HUES48 (cell line): ENCODE results near the gene RPS14.
"Not testable (repeated sequence)": the region's sequence is repeated elsewhere in the genome, so short reads cannot be mapped to it uniquely, and the experiment has no call there.

Source experiments
- H3K27ac ChIP-seq: one replicate; pipeline ENCODE4 v1.7.0; 2013; ENCODE audit warnings: low read depth, low read length, inconsistent platforms
- H3K27me3 ChIP-seq: 2 replicates; pipeline ENCODE4 v1.6.1; 2013; ENCODE audit warnings: mild to moderate bottlenecking, low read length; ENCODE audit not compliant: control insufficient read depth, insufficient read depth
- H3K36me3 ChIP-seq: 2 replicates; pipeline ENCODE4 v1.6.1; 2013; ENCODE audit warnings: low read length; ENCODE audit not compliant: control insufficient read depth, insufficient read depth
- H3K4me1 ChIP-seq: 2 replicates; pipeline ENCODE4 v1.6.1; 2013; ENCODE audit warnings: mild to moderate bottlenecking, low read length; ENCODE audit not compliant: control insufficient read depth, insufficient read depth
- H3K4me3 ChIP-seq: 2 replicates; pipeline ENCODE4 v1.5.1; 2013; ENCODE audit warnings: mild to moderate bottlenecking, low read depth, low read length
- H3K9ac ChIP-seq: 2 replicates; pipeline ENCODE4 v1.6.1; 2013; ENCODE audit warnings: mild to moderate bottlenecking, low read depth, low read length, moderate library complexity
- H3K9me3 ChIP-seq: 2 replicates; pipeline ENCODE4 v1.6.1; 2013; ENCODE audit warnings: low read length; ENCODE audit not compliant: control insufficient read depth, insufficient read depth

RPS14 gene

DNA sequence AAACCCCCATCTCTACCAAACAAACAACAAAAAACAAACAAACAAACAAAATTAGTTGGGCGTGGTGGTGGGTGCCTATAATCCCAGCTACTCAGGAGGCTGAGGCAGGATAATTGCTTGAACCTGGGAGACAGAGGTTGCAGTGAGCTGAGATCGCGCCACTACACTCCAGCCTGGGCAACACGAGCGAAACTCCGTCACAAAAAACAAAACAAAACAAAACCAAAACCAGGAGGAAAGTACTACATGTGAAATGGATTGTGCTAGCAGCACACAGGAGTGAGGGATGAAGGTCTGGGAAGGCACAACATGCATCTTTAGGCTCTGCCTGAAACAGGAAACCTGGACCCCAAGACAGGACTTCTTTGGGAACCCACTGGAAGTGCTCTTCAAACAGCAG lies 27.0 kb upstream of the RPS14 start:
- not testable (repeated sequence) for H3K27me3 ChIP-seq, H3K9me3 ChIP-seq, H3K9ac ChIP-seq, H3K4me3 ChIP-seq, H3K36me3 ChIP-seq, H3K27ac ChIP-seq
- H3K4me1 ChIP-seq = peaks cover 18% of the 10 kb centered on the region

DNA sequence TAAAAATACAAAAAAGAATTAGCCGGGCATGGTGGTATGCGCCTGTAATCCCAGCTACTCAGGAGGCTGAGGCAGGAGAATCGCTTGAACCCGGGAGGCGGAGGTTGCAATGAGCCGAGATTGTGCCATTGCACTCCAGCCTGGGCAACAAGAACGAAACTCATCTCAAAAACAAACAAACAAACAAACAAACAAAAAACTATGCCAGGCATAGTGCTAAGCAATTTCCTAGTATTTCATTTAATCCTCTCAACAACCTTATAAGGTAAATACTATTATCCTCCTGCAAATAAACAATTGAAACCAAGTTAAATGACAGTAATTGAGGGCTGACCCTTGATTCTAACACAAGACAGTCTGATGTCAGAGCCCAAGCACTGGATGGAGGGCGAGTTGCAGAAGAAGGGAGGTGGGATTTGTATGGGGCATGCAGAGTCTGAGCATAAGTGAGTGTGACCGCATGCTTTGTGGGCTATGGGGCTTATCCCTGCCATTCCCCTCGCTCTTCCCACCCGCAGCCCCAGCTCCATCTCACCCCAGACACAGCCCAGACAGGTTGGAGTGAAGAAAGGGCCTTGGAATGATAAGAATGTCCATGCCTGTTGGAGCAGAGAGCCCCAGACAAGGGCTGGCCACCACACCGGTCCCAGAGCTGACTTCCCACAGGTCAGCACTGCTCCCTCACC lies 24.3 kb upstream of the RPS14 start:
- H3K36me3 ChIP-seq = no peaks in the 10 kb centered on the region
- H3K4me3 ChIP-seq = no peak overlapping the region
- peak overlapping the region; percentile 84 for H3K27ac ChIP-seq
- no peaks in the 10 kb centered on the region for H3K27me3 ChIP-seq
- H3K9ac ChIP-seq = no peak overlapping the region
- peaks cover 18% of the 10 kb centered on the region for H3K4me1 ChIP-seq
- H3K9me3 ChIP-seq = no peaks in the 10 kb centered on the region

DNA sequence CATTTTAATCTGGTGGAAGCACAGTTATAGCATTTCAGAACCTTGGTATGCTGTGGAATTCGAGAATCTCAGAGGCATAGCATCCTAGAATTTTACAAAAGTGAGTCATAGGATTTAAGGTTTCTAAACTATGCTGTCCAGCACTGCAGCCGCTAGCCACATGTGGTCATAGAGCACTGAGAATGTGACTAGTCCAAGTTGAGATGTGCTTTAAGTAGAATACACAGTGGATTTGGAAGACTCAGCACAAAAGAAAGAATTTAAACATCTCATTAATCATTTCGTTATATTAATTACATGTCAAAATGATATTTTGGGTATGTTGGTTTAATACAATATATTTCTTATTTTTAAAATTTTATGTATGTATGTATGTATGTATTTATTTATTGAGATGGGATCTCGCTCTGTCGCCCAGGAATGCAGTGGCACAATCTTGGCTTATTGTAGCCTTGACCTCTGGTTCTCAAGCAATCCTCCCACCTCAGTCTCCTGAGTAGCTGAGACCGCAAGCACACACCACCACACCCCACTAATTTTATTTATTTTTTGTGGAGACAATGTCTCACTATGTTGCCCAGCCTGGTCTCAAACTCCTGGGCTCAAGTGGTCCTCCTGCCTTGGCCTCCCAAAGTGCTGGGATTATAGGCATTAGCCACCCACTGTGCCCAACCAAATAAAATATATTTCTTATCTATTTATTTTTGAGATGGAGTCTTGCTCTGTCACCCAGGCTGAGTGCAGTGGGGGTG lies 20.4 kb upstream of the RPS14 start:
- Histone ChIP-seq H3K4me1 (peaks cover 19% of the 10 kb centered on the region), H3K9me3 (no peaks in the 10 kb centered on the region), H3K27me3 (no peaks in the 10 kb centered on the region), H3K9ac (no peak overlapping the region), H3K27ac (no peak overlapping the region), H3K4me3 (no peak overlapping the region), H3K36me3 (no peaks in the 10 kb centered on the region)

DNA sequence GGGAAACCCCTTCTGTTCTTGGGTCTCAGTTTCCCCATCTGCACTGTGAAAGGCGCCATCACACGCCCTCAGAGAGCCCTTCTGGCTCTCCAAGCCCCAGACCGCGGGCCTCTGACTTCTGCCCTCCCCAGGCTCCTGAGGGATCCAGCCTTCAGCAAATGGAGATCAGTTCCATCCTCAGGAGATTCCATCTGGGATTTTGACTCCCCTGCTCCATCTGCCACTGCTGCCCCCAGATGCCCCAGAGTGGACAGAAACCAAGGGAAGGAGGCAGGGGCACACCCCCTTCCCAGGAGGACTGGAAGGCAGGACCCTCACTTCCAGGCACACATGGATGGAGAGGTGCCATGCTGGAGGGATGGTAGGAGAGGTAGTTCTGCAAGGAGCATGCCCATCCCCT lies 18.7 kb upstream of the RPS14 start:
- Histone ChIP-seq H3K9ac (no peak overlapping the region), H3K27ac (no peak overlapping the region), H3K4me3 (no peak overlapping the region), H3K27me3 (no peaks in the 10 kb centered on the region), H3K9me3 (no peaks in the 10 kb centered on the region), H3K4me1 (peaks cover 23% of the 10 kb centered on the region), H3K36me3 (no peaks in the 10 kb centered on the region)

DNA sequence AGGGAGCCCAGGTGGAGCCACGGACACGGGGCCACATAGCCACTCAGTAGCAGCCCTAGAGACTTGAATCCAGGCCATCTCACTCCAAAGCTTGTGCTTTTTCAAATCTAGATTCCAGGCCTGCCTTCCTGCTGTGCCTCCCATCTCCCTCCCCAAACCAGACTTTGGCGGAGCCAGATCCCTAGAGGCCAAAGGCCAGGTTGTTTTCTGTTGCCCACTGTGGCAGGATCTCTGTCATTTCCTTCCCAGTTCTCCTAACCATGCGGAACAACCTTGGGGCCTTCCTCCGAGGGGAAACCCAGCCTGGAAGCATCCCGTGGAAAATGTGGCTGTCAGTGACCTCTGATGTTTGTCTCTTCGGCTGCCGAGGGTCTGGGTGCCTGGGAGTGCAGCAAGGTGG lies 16.4 kb upstream of the RPS14 start:
- no peaks in the 10 kb centered on the region for H3K9me3 ChIP-seq
- H3K27ac ChIP-seq = no peak overlapping the region
- no peak overlapping the region for H3K9ac ChIP-seq
- H3K4me3 ChIP-seq = no peak overlapping the region
- no peaks in the 10 kb centered on the region for H3K36me3 ChIP-seq
- H3K4me1 ChIP-seq = peaks cover 22% of the 10 kb centered on the region
- H3K27me3 ChIP-seq = no peaks in the 10 kb centered on the region

DNA sequence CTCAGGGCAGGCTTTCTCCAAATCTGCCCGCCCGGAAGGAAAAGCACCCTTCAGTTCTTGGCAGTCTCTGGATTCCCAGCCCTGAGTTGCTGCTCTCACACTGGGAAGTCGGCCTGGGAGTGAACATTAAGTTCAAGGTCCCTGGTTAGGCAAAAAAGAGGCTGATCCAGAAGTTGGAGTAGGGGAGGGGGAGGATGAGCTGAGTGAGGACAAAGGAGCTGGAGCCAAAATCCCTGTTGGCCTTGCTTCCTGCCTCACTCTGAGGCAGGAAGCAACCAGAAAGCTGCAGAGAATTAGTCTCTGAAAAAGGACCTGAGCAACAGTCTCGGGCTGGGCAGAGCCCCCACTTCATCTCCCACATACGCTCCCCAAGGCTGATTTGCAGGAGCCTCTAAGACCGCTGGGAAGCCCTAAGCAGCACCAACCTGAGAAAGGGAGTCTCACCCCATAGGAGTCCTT lies 15.0 kb upstream of the RPS14 start:
- H3K9ac ChIP-seq = no peak overlapping the region
- H3K27me3 ChIP-seq = no peaks in the 10 kb centered on the region
- peaks cover 28% of the 10 kb centered on the region for H3K4me1 ChIP-seq
- H3K4me3 ChIP-seq = no peak overlapping the region
- no peaks in the 10 kb centered on the region for H3K36me3 ChIP-seq
- peak overlapping the region; percentile 78 for H3K27ac ChIP-seq
- no peaks in the 10 kb centered on the region for H3K9me3 ChIP-seq

DNA sequence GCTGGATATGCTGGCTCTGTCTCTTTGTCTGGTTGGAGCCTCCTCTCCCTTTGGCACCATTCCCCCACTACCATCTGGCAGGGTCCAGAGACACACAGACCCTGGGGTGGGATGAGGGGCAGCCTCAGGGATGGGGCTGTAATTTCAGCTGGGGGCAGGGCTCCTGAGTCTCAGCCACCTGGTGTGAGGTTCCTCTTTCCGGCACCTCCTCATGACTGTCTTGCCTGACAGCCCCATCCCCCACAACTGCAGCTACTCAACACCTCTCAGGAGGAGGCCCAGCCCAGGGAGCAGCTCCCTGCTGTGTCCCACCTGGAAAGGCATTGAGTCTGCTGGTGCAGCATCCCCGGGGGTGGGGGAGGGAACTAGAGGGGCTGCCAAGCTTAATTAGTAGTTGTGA lies 11.7 kb upstream of the RPS14 start:
- Histone ChIP-seq H3K27me3 (no peaks in the 10 kb centered on the region), H3K9me3 (no peaks in the 10 kb centered on the region), H3K36me3 (no peaks in the 10 kb centered on the region), H3K9ac (no peak overlapping the region), H3K4me3 (no peak overlapping the region), H3K4me1 (peaks cover 41% of the 10 kb centered on the region), H3K27ac (peak overlapping the region; percentile 70)

DNA sequence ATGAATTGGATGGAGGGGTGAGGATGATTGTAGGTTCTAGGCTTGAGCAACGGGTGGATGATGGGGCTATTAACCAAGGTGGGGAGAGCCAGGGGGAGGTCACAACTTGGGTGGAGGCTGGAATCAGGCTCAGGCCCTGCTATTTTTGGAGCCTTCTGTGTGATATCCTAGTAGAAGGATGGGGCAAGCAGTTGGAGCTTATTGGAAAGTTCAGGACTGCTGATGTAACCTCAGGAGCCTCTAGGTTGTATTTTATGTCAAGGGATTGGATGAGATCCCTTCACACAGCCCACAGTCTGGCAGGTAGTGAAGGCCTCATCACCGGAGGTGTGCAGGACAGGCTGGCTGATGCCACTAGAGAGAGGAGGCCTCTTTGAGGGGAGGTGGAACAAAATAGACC lies 11.2 kb upstream of the RPS14 start:
- Histone ChIP-seq H3K4me1 (peaks cover 41% of the 10 kb centered on the region), H3K4me3 (no peak overlapping the region), H3K9ac (no peak overlapping the region), H3K27me3 (no peaks in the 10 kb centered on the region), H3K27ac (peak overlapping the region; percentile 70), H3K36me3 (no peaks in the 10 kb centered on the region), H3K9me3 (no peaks in the 10 kb centered on the region)

DNA sequence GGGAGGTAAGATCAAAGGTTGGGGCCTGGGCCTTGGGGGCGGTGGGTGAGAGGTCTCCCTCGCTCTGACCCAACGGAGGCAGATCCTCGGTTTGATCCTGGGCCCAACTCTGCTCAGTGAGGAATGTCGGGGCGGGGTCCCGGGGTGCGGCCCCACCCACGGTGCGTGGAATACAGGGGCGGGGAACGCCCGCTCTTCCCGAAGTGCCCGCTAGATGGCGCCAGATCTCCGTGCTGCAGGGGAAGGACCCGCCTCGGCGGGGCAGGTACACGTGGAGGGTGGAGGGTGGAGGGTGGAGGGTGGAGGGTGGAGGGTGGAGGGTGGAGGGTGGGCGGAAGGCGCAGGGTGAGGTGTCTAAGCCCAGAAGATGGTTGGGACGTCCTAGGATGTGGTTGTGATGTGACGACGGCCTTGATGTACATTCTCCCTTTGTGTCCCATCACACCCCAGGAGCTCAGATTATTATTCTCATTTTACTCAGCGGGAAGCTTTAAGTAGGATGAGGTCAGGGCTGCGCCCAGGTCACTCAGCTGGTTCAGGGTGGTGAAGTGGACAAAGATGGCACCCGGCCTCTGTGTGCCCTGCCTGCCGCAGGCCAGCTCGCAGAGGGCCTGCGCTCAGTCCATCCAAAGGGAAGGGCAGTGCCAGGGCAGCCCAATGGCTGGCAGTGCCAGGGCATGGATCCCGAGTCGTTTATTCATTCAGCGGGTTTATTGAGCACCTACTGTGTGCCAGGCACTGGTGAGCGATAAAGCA lies 9.4 kb upstream of the RPS14 start:
- Histone ChIP-seq H3K9me3 (no peaks in the 10 kb centered on the region), H3K9ac (no peak overlapping the region), H3K27me3 (no peaks in the 10 kb centered on the region), H3K4me1 (peaks cover 37% of the 10 kb centered on the region), H3K27ac (no peak overlapping the region), H3K4me3 (no peak overlapping the region), H3K36me3 (no peaks in the 10 kb centered on the region)

DNA sequence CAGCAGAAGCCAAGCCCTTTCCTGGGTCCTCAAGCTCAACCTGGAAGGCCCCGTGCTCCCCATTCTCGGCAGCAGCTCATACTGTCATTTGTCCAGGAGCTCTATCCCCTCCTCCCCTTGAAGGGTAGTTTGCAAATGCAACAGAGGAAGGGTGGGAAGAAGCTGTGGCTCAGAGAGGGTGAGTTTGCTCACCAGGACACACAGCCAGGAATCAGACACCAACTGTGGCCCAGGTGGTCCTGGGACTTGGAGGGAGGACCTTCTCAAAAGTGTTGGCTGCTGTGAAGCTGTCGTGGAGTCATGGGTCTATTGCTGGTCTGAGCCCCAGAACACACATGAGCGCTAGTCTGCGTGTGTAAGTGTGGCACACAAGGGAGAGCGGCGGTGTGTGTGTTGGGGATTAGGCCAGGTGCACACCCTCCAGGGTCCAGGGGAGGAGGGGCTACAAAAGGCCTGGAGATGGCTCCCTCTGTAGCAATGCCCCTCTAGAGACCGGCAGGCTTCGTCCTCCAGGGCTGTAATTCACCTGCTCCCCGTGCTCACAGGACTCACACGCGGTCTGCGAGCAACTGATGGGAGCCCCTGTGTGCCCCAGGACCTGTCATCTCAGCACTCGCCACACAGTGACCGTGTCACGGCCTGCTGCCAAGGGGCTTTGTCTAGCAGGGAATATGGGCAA lies 8.2 kb upstream of the RPS14 start:
- no peak overlapping the region for H3K4me3 ChIP-seq
- no peak overlapping the region for H3K9ac ChIP-seq
- no peak overlapping the region for H3K27ac ChIP-seq
- no peaks in the 10 kb centered on the region for H3K27me3 ChIP-seq
- no peaks in the 10 kb centered on the region for H3K36me3 ChIP-seq
- no peaks in the 10 kb centered on the region for H3K9me3 ChIP-seq
- H3K4me1 ChIP-seq = peaks cover 31% of the 10 kb centered on the region
